H1 (cell line): ENCODE data around the gene MYH9. TPM values are rescaled to one million over a fixed set of nuclear protein-coding genes. Genes with fewer than 3 reads are reported as not detected.

ENCODE experiments used
- CTCF ChIA-PET: fragments of 300-600 bp; sonication (Branson Sonifier 250); formaldehyde crosslinking; loops from one replicate; lab custom pipeline; 2021; ENCODE audit not compliant: partially characterized antibody; lab: Charles Lee
- POLR2A ChIA-PET: fragments of 300-600 bp; sonication (Branson Sonifier 250); formaldehyde crosslinking; loops from one replicate; lab custom pipeline; 2021; ENCODE audit warnings: inconsistent platforms; ENCODE audit not compliant: partially characterized antibody; lab: Charles Lee
- DNase-seq, 2 experiments: peaks; one replicate each; pipeline versions ENCODE4 v3.0.0 to v3.0.0-alpha.2; 2010 to 2022; ENCODE audit warnings: low spot score in 2 of 2, low read depth in 1 of 2, mixed read lengths in 1 of 2
- FAIRE-seq: peaks from 2 replicates; lab custom pipeline; 2011; peaks lifted over from hg19 to GRCh38; lab: Jason Lieb, UNC
- H2AFZ ChIP-seq: 2 replicates; pipeline ENCODE4 v1.8.1; 2012; ENCODE audit warnings: low read length, inconsistent platforms
- H2AK5ac ChIP-seq: 2 replicates; pipeline ENCODE4 v1.6.1; 2013; ENCODE audit warnings: low read depth, low read length
- H2BK120ac ChIP-seq: replicated peaks from 2 replicates; pipeline ENCODE3; 2013; ENCODE audit warnings: low read depth, low read length, inconsistent platforms
- H2BK12ac ChIP-seq: 2 replicates; pipeline ENCODE4 v1.6.1; 2013; ENCODE audit warnings: low read depth, low read length
- H2BK15ac ChIP-seq: 2 replicates; pipeline ENCODE4 v1.6.1; 2013; ENCODE audit warnings: low read length
- H2BK20ac ChIP-seq: 2 replicates; pipeline ENCODE4 v1.6.1; 2013; ENCODE audit warnings: low read length
- H2BK5ac ChIP-seq: 2 replicates; pipeline ENCODE4 v1.6.1; 2013; ENCODE audit warnings: low read depth, low read length
- H3K14ac ChIP-seq: 2 replicates; pipeline ENCODE4 v1.6.1; 2013; ENCODE audit warnings: inconsistent platforms; ENCODE audit not compliant: insufficient read length
- H3K18ac ChIP-seq: 2 replicates; pipeline ENCODE4 v1.6.1; 2013; ENCODE audit warnings: low read length; ENCODE audit errors: extremely low read depth
- H3K23ac ChIP-seq: 2 replicates; pipeline ENCODE4 v1.6.1; 2013; ENCODE audit warnings: inconsistent platforms; ENCODE audit not compliant: insufficient read length
- H3K23me2 ChIP-seq: 2 replicates; pipeline ENCODE4 v1.6.1; 2013; ENCODE audit warnings: low read depth, low read length
- H3K27ac ChIP-seq: 2 replicates; pipeline ENCODE4 v1.6.1; 2011; ENCODE audit warnings: low read depth, low read length, inconsistent platforms
- H3K27me3 ChIP-seq, 4 experiments: replicated peaks in 1 of 4; 1 replicate in 1 of 4; 2 replicates in 3 of 4; pipeline versions ENCODE4 v1.6.1 to v1.8.1; 2011 to 2013; ENCODE audit warnings: low read length in 3 of 4, mild to moderate bottlenecking in 3 of 4, inconsistent platforms in 2 of 4, mixed read lengths in 2 of 4, moderate library complexity in 1 of 4; ENCODE audit not compliant: control insufficient read depth in 3 of 4, insufficient read depth in 3 of 4; ENCODE audit errors: extremely low read depth in 1 of 4
- H3K36me3 ChIP-seq, 4 experiments: 2 replicates each; pipeline versions ENCODE4 v1.6.1 to v1.8.1; 2011 to 2013; ENCODE audit warnings: mild to moderate bottlenecking in 4 of 4, low read length in 3 of 4, moderate library complexity in 2 of 4, control low read depth in 1 of 4, inconsistent platforms in 1 of 4; ENCODE audit not compliant: insufficient read depth in 4 of 4, control insufficient read depth in 2 of 4
- H3K4ac ChIP-seq: replicated peaks from 2 replicates; pipeline ENCODE3; 2013; ENCODE audit warnings: low read length, low read depth, mixed read lengths, inconsistent platforms; ENCODE audit not compliant: insufficient read length
- H3K4me1 ChIP-seq, 4 experiments: replicated peaks in 1 of 4; 1 replicate in 1 of 4; 2 replicates in 3 of 4; pipeline versions ENCODE4 v1.6.1 to v1.8.1; 2011 to 2013; ENCODE audit warnings: low read length in 3 of 4, inconsistent platforms in 2 of 4, mixed read lengths in 1 of 4; ENCODE audit not compliant: insufficient read depth in 4 of 4, control insufficient read depth in 3 of 4
- H3K4me2 ChIP-seq, 2 experiments: 2 replicates each; pipeline versions ENCODE4 v1.6.1 to v1.8.1; 2011 to 2013; ENCODE audit warnings: low read depth in 2 of 2, low read length in 2 of 2, control low read depth in 1 of 2, inconsistent platforms in 1 of 2, mild to moderate bottlenecking in 1 of 2; ENCODE audit not compliant: insufficient read depth in 1 of 2
- H3K4me3 ChIP-seq, 4 experiments: fragments of 200-600, 300-600 bp in 1 of 4; sonication (generic), shearing (Covaris generic), sonication (Bioruptor Twin) in 1 of 4; 2 replicates each; pipeline versions ENCODE4 v1.5.1 to v1.8.1; 2011 to 2016; ENCODE audit warnings: low read length in 4 of 4, low read depth in 3 of 4, control low read depth in 2 of 4, inconsistent platforms in 2 of 4, mild to moderate bottlenecking in 2 of 4, mixed read lengths in 1 of 4, moderate library complexity in 1 of 4; ENCODE audit not compliant: insufficient read depth in 2 of 4; ENCODE audit errors: extremely low read depth in 1 of 4
- H3K56ac ChIP-seq: replicated peaks from 2 replicates; pipeline ENCODE3; 2013; ENCODE audit warnings: low read depth, mild to moderate bottlenecking, mixed read lengths, low read length, inconsistent platforms; ENCODE audit not compliant: insufficient read length
- H3K79me1 ChIP-seq: 2 replicates; pipeline ENCODE4 v1.6.1; 2013; ENCODE audit warnings: low read depth, low read length, control low read depth
- H3K79me2 ChIP-seq, 2 experiments: 2 replicates each; pipeline versions ENCODE4 v1.6.1 to v1.8.1; 2012 to 2013; ENCODE audit warnings: low read length in 2 of 2, mild to moderate bottlenecking in 2 of 2, inconsistent platforms in 1 of 2; ENCODE audit not compliant: insufficient read depth in 2 of 2, control insufficient read depth in 1 of 2
- H3K9ac ChIP-seq, 4 experiments: replicated peaks in 1 of 4; 1 replicate in 1 of 4; 2 replicates in 3 of 4; pipeline versions ENCODE4 v1.6.1 to v1.8.1; 2011 to 2013; ENCODE audit warnings: low read depth in 3 of 4, low read length in 3 of 4, control low read depth in 2 of 4, mild to moderate bottlenecking in 2 of 4, moderate library complexity in 2 of 4, inconsistent platforms in 1 of 4; ENCODE audit errors: extremely low read depth in 1 of 4
- H3K9me3 ChIP-seq, 2 experiments: 2 replicates each; pipeline versions ENCODE4 v1.6.1 to v1.8.1; 2012 to 2013; ENCODE audit warnings: mild to moderate bottlenecking in 2 of 2, moderate library complexity in 2 of 2, control low read depth in 1 of 2, inconsistent platforms in 1 of 2, low read depth in 1 of 2, low read length in 1 of 2, mixed read lengths in 1 of 2; ENCODE audit not compliant: insufficient read depth in 2 of 2
- H4K20me1 ChIP-seq, 2 experiments: replicated peaks in 1 of 2; 2 replicates each; pipeline versions ENCODE3 to v1.8.1; 2011 to 2013; ENCODE audit warnings: inconsistent platforms in 2 of 2, low read length in 2 of 2, mild to moderate bottlenecking in 1 of 2; ENCODE audit not compliant: insufficient read depth in 2 of 2, control insufficient read depth in 1 of 2
- H4K5ac ChIP-seq: 2 replicates; pipeline ENCODE4 v1.6.1; 2013; ENCODE audit warnings: low read length, low read depth, mixed read lengths, inconsistent platforms; ENCODE audit not compliant: insufficient read length
- H4K8ac ChIP-seq: 2 replicates; pipeline ENCODE4 v1.8.0; 2013; ENCODE audit warnings: mild to moderate bottlenecking, moderate library complexity, low read length, inconsistent platforms; ENCODE audit not compliant: insufficient read depth; ENCODE audit errors: extremely low read depth
- H4K91ac ChIP-seq: replicated peaks from 2 replicates; pipeline ENCODE3; 2013; ENCODE audit warnings: low read length, mixed read lengths, inconsistent platforms; ENCODE audit not compliant: insufficient read length
- ASH2L ChIP-seq: fragments of 200-600, 300-600 bp; sonication (generic); IDR thresholded peaks from one replicate; pipeline ENCODE4 v1.7.1; 2017; ENCODE audit warnings: low read length
- CBX8 ChIP-seq: fragments of 300-800, 300-1000 bp; sonication (generic); IDR thresholded peaks from 2 replicates; pipeline ENCODE4 v1.7.1; 2016; ENCODE audit warnings: low read depth, low read length, borderline replicate concordance
- CHD2 ChIP-seq: IDR thresholded peaks from 2 replicates; pipeline ENCODE4 v1.6.1; 2012; ENCODE audit warnings: low read length, improper control_type of control experiment
- EZH2 ChIP-seq: fragments of 200-600 bp; sonication (generic); IDR thresholded peaks from 2 replicates; pipeline ENCODE4 v1.7.1; 2012; ENCODE audit warnings: low read depth, mild to moderate bottlenecking, moderate library complexity, low read length, inconsistent platforms; ENCODE audit not compliant: severe bottlenecking
- GABPA ChIP-seq: IDR thresholded peaks from 2 replicates; pipeline ENCODE4 v1.6.1; 2011; ENCODE audit warnings: mild to moderate bottlenecking, low read length, moderate library complexity, borderline replicate concordance; ENCODE audit not compliant: insufficient read depth
- RBBP5 ChIP-seq: IDR thresholded peaks from 2 replicates; pipeline ENCODE4 v1.7.1; 2012; ENCODE audit warnings: low read depth, mild to moderate bottlenecking, inconsistent platforms, low read length, moderate library complexity, borderline replicate concordance
- SIX5 ChIP-seq: IDR thresholded peaks from 2 replicates; pipeline ENCODE4 v1.6.1; 2011; ENCODE audit warnings: mild to moderate bottlenecking, low read depth, low read length
- WGBS, 2 experiments: shearing (Covaris generic) in 1 of 2; methylation state at CpG; one replicate each; pipeline versions ENCODE4 v1.1.6 to v1.1.7; 2013 to 2015; ENCODE audit warnings: low lambda C conversion rate in 2 of 2, mixed read lengths in 2 of 2, inconsistent platforms in 1 of 2, low coverage in 1 of 2, missing lambda C conversion rate in 1 of 2; ENCODE audit not compliant: insufficient replicate concordance in 2 of 2, insufficient coverage in 1 of 2, insufficient read length in 1 of 2; ENCODE audit errors: extremely low coverage in 1 of 2, missing lambda C conversion rate in 1 of 2; 5-methylcytosine and 5-hydroxymethylcytosine counted together
- polyA plus RNA-seq, 7 experiments: library from polyadenylated mRNA; depleted of rRNA in 3 of 7; stranded (reverse) in 5 of 7; unstranded in 2 of 7; fragments of >200 nt in 5 of 7; fragments of 200-250 nt in 2 of 7; gene quantifications; 1 replicate in 5 of 7; 2 replicates in 1 of 7; 4 replicates in 1 of 7; pipeline versions ENCODE4 v1.2.1 to v1.2.3, GENCODE V29; 2011 to 2013; ENCODE audit warnings: missing spikeins in 2 of 7, mixed read lengths in 2 of 7
- total RNA-seq: library from RNA; stranded (reverse); fragmentation: NEBNext Ultra II Directional; extraction: Animal tissue kit (Norgen Biotek cat#: 25700); gene quantifications from 2 replicates; pipeline ENCODE4 v1.2.1, GENCODE V29; 2021
- TF ChIP-seq, protein P1 (sequence below): IDR thresholded peaks from 2 replicates; pipeline ENCODE4 v1.6.1; 2012; ENCODE audit warnings: inconsistent platforms
- TF ChIP-seq, protein P2 (sequence below): IDR thresholded peaks from 2 replicates; pipeline ENCODE4 v1.6.1; 2011; ENCODE audit warnings: low read depth, mild to moderate bottlenecking, low read length; ENCODE audit not compliant: insufficient read depth

MYH9 gene
- total and polyA plus RNA-seq, 2 of the 8 experiments (the other 6 are each of a cell fraction or from before 2014, with no cell fraction given): 24.9 to 322 TPM

DNA sequence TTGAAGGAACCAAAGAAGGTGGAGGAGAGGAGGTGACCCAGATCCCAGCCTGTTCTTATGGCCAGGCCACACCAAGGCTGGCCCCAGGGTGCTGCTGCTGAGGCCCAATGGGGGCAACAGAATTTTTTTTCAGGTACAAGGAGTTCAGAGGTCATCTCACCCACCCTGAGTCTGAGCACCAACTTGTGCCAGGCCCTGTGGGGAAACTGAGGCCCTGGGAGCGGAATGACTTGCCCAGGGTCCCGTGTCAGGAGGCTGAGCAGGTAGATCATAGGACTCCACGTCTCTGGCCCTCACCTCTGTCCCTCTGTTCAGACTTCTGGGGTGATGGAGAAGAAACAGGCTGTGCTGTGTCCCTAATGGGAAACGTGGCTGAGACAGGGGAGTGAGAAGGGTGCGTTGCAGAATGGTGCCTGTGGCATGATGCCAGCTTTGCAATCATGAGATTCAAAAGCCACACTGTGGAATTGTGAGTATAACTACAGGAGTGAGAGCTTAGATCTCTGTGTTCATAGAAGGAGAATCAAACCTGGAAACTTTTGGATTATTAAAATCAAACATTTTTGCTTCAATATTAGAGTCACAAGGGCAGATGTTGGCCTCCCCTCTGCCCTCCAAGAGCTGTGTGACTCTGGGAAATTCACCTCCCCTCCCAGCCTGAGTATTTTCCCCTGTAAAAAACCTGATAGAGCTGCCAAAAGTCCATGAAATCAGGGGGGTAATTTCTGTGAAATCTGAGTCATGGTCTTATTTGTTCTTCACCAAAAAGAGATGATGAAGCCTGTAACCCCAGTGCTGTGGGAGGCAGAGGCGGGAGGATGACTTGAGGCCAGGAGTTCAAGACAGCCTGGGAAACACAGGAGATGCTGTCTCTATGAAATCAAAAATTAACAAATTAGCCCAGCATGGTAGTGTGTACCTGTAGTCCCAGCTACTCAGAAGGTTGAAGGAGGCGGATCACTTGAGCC lies 134.0 kb downstream of the MYH9 start:
- Histone ChIP-seq H3K4me1 (peaks cover 3 to 11% (median 5%) of the 10 kb centered on the region in 4 experiments; a peak in 6 of 7 replicates), H3K79me1 (no peaks in the 10 kb centered on the region), H3K9ac (no peak overlapping the region; a peak in 1 of 7 replicates), H3K4me3 (no peak overlapping the region), H2AK5ac (no peak overlapping the region), H3K27ac (no peak overlapping the region), H4K20me1 (no peaks in the 10 kb centered on the region), H3K18ac (no peak overlapping the region), H3K4me2 (no peak overlapping the region), H3K56ac (no peak overlapping the region), H3K14ac (no peak overlapping the region), H2BK12ac (no peak overlapping the region), H3K4ac (no peak overlapping the region), H4K8ac (no peak overlapping the region), H2BK120ac (no peak overlapping the region), H2BK5ac (no peak overlapping the region), H3K23ac (no peak overlapping the region), H4K5ac (no peak overlapping the region), H3K9me3 (peaks cover 0 to 3% of the 10 kb centered on the region in 2 experiments; a peak in 1 of 4 replicates), H3K27me3 (no peaks in the 10 kb centered on the region; a peak in 1 of 7 replicates), H4K91ac (no peak overlapping the region), H2AFZ (no peak overlapping the region), H3K79me2 (no peaks in the 10 kb centered on the region), H3K36me3 (no peaks in the 10 kb centered on the region), H3K23me2 (no peaks in the 10 kb centered on the region), H2BK20ac (no peak overlapping the region; the same call in 1 of the 2 replicates), H2BK15ac (peak overlapping the region; percentile 46; the same call in 1 of the 2 replicates)
- ChIA-PET CTCF (interaction anchor here (0.6 to 3.9 kb wide), 7 partner anchors 8 to 217 kb away, joined by 3 to 30 read pairs (median 5); partner anchors contain the start of gene APOL2), POLR2A (interaction anchor here (0.8 to 1.2 kb wide), 2 partner anchors 14 to 59 kb away, joined by 3 to 4 read pairs; partner anchors contain the start of gene APOL2)
- WGBS, 2 experiments: 75% methylated on average over 6 of the region's 7 CpGs; no CpG with 5 or more reads in 1 of the 2 experiments
- DNase-seq (no peak), FAIRE-seq (no peak)
- TF ChIP-seq, protein P1, sequence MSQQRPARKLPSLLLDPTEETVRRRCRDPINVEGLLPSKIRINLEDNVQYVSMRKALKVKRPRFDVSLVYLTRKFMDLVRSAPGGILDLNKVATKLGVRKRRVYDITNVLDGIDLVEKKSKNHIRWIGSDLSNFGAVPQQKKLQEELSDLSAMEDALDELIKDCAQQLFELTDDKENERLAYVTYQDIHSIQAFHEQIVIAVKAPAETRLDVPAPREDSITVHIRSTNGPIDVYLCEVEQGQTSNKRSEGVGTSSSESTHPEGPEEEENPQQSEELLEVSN: no peak
- no peak for TF ChIP-seq CHD2
- no peak for TF ChIP-seq EZH2
- TF ChIP-seq SIX5: no peak
- no peak for TF ChIP-seq RBBP5
- TF ChIP-seq ASH2L: no peak
- TF ChIP-seq, protein P2, sequence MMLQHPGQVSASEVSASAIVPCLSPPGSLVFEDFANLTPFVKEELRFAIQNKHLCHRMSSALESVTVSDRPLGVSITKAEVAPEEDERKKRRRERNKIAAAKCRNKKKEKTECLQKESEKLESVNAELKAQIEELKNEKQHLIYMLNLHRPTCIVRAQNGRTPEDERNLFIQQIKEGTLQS: no peak
- TF ChIP-seq GABPA: no peak
- TF ChIP-seq CBX8: no peak
